KOPT-K1 (cell line): ENCODE results near the gene SMARCC2.
"Not testable (repeated sequence)": the region's sequence is repeated elsewhere in the genome, so short reads cannot be mapped to it uniquely, and the experiment has no call there.

ENCODE experiments used
- H3K27ac ChIP-seq: fragments of 200-600 bp; sonication (generic); 2 replicates; pipeline ENCODE4 v1.5.1; 2016; ENCODE audit warnings: antibody characterized with exemption, mild to moderate bottlenecking, low read depth, low read length; ENCODE audit not compliant: poor library complexity, severe bottlenecking
- H3K36me3 ChIP-seq: fragments of 200-600 bp; sonication (generic); 2 replicates; pipeline ENCODE4 v1.5.1; 2017; ENCODE audit warnings: antibody characterized with exemption, mild to moderate bottlenecking, low read length, moderate library complexity; ENCODE audit not compliant: insufficient read depth
- H3K9me3 ChIP-seq: fragments of 200-600 bp; sonication (generic); 2 replicates; pipeline ENCODE4 v1.5.1; 2017; ENCODE audit warnings: antibody characterized with exemption, low read length, mild to moderate bottlenecking; ENCODE audit not compliant: insufficient read depth, poor library complexity, severe bottlenecking

Gene SMARCC2

DNA sequence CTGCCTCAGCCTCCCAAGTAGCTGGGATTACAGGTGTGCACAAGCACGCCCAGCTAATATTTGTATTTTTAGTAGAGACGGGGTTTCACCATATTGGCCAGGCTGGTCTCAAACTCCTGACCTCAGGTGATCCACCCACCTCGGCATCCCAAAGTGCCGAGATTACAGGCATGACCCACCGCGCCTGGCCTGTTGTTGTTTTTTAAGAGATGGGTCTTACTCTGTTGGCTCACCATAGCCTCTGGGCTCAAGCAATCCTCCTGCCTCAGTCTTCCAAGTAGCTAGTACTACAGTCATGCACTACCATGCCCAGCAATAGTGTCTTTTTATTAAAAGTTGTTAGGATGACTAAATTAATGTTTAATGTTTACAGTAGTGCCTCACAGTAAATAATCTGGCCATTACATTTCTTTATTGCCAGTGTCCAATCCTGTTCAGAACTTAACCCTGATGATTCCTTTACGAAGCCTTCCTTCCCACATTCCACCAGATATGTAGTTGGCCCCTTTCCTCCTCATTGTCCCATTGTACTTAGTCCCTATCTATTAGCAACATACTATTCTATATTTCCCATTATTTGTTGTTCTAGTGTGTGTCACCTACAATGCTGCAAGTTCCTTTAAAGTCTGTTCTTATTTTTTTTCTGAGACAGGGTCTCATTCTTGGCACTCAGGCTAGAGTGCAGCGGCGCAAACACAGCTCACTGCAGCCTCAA, 8.8 kb upstream of the SMARCC2 start:
- Histone ChIP-seq H3K9me3 (no peaks in the 10 kb centered on the region), H3K36me3 (no peaks in the 10 kb centered on the region), H3K27ac (no peak overlapping the region)

DNA sequence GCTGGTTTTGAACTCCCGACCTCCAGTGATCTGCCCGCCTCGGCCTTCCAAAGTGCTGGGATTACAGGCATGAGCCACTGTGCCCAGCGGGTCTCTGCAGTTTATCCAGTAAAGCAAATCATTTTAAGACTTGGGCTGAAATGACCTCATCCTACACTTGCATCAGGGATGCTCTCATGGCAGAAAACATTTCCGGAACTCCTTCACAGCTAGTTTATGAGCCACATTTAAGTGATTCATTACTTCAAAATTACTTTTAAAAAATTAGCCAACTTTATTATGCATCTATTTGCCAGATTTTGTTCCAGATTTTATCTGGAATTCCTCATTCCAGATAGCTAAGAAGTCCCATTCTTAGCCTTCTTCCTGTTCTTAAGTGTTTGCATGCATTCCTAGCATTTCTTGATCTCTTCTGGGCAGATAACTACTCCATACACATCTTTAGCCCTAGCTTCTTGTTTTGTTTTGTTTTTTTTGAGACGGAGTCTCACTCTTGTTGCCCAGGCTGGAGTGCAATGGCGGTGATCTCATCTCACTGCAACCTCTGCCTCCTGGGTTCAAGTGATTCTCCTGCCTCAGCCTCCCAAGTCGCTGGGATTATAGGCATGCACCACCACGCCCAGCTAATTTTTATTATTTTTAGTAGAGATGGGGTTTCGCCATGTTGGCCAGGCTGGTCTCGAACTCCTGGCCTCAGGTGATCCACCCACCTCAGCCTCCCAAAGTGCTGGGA, 7.7 kb upstream of the SMARCC2 start:
- not testable (repeated sequence) for H3K36me3 ChIP-seq, H3K9me3 ChIP-seq, H3K27ac ChIP-seq

DNA sequence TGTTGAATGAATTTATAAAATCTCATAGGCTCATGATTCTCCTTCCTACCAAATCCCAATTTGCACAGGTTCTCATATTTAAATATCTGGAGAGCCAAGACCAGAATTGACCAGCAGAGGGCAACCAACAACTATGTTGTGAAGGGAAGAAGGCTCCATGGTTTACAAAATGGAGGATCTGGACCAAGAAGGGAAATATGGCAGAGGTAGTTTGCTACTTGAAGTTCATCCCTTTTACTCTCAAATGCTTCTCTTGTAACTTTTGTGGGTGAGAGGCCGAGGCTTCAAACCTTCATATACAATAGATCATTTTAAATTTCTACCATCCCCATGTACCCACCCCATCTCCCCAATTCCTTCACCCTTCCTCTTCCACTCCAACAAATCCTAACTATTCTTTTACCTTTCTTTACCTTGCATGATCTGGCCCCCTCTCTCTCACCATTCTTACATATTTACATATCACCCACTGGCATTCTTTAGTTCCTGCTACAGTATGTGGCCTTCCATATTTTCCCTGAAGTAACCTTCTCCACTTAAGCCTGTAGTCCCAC, 3.8 kb upstream of the SMARCC2 start:
- H3K27ac ChIP-seq: peak overlapping the region; percentile 18
- H3K36me3 ChIP-seq: no peaks in the 10 kb centered on the region
- no peaks in the 10 kb centered on the region for H3K9me3 ChIP-seq

DNA sequence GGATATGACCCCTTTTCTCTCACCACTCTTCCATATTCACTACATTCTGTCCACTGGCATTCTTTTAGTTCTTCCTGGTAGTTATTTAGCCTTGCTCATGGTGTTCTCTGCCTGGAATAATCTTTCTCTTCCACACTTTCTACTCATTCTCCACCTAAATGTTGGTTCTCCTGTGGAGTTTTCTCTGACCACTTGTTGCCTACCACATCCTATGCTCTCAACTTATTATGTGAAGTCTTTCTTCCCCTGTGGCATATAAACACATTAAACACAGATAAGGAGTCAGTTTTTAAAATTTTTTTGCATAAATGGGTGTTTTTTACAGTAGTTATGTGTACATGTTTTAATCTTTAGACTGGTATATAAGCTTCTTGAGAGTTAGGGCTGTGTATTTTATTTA, 3.3 kb upstream of the SMARCC2 start:
- Histone ChIP-seq H3K9me3 (no peaks in the 10 kb centered on the region), H3K36me3 (peaks cover 5% of the 10 kb centered on the region; the same call in 1 of the 2 replicates), H3K27ac (no peak overlapping the region)

DNA sequence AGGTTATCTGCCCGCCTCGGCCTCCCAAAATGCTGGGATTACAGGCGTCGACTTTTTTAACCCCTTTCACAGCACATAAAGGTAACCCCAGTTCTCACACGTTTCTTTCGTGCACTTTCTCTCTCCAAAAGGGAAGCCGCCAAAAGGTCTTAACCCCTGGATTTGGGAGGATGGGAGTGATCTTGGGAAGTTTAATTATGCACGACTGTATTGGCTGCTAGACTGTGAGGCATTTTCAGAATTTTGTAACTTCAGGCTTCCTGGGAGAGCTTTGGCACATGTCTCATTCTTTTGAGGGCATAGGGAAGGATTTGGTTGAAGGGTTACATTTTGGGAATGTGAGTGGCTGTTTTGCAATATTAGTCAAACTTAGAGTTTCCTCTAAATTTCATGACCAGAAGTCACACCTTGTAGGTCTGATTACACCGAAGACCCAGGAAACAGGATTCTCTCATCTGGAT, 1.4 kb upstream of the SMARCC2 start:
- H3K9me3 ChIP-seq: no peaks in the 10 kb centered on the region
- H3K27ac ChIP-seq: peak overlapping the region; percentile 78
- H3K36me3 ChIP-seq: peaks cover 24% of the 10 kb centered on the region

DNA sequence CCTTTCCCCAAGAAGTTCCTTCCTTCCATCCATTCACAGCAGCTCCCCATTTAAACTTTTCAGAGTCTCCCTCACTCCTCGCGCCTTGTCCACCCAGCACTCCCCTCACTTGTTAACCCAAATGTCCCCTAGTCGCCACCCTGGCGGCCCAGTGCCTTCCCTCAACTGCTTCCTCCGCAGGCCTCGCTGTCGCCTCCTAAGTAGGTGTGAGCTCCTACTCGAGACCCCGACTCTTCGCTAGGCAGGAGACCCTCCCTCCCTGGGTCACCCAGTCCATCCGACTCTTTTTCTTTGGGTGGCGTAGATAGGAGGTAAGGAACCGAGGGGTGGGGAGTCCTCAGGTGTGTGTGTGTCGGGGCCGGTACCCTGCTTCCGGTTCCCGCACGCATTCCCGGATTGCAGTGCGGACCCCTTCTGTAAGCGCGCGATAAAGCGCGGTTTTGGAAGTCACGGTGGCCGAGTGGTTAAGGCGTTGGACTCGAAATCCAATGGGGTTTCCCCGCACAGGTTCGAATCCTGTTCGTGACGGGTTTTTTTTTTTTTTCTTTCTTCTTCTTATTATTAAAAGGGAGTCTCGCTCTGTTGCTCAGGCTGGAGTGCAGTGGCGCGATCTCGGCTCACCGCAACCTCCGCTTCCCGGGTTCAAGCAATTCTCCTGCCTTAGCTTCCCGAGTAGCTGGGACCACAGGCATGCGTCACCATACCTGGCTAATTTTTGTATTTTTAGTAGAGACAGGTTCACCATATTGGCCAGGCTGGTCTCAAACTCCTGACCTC, 823 bp upstream of the SMARCC2 start:
- Histone ChIP-seq H3K9me3 (no peaks in the 10 kb centered on the region), H3K36me3 (peaks cover 30% of the 10 kb centered on the region), H3K27ac (peak overlapping the region; percentile 78)

DNA sequence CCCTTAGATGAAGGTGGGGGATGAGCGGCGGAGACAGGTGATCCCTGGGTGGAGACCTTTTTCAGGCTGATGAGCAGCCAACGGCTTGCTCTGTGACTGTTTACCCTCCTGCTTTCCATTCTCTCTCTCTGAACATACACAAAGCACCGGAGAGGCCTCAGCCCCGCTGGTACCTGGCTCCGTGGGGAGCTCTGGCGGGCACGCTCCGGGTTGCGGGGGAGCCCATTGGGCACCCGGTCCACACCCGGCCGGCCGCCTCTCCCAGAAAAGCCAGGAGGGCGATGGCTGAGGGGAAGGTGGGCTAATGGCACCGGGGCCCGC, 545 bp downstream of the SMARCC2 start:
- Histone ChIP-seq H3K36me3 (peaks cover 44% of the 10 kb centered on the region), H3K9me3 (no peaks in the 10 kb centered on the region), H3K27ac (peak overlapping the region; percentile 78)

DNA sequence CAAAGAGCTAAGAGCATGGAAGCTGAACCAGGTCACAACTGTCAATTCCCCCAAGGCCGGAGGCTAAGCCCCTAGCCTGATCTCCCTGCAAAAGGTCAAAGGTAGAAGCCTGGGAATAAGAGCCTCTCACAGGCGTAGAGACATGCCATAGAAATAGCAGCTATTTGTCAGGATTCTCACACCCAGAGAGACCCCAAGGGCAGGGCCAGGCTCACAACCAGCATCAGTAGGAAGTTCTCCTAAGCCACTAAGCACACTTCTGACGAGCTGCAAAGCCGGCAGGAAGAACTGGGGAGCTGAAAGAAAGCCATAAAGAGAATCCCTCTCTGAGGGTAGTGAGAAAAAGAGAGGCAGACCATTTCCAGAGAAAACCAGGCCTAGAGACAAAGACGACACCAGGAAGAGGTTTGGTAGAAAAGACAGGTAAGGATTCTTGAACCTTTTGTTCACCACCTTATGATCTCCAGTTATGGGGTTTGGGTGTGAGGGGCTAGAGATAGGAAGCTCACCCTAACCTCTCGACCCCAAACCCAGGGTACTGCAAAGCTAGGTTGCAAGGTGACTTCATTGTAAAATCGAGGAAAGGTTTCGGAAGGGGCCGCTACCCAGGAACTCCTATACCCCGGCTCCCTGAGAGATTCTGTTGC, 1.0 kb downstream of the SMARCC2 start:
- Histone ChIP-seq H3K9me3 (no peaks in the 10 kb centered on the region), H3K27ac (peak overlapping the region; percentile 78), H3K36me3 (peaks cover 48% of the 10 kb centered on the region)

DNA sequence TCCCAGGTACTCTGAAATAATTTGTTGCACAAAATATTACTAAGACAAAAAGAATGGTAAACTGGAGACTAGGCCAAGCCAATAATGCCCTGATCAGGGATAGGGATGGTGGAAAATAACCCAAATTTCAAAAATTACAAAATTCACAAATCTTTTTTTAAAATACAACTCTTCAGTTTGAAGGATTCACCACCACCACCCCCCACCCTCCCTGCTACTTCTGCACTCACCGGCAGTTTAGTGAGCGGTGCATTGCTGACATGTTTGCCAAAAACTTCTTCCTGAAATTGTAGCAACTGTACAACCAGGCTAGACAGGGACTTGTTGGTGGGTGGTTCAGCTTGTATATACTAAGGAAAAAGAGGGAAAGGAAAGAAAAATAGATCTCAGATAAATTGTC, 2.3 kb downstream of the SMARCC2 start:
- Histone ChIP-seq H3K36me3 (peaks cover 61% of the 10 kb centered on the region), H3K27ac (no peak overlapping the region), H3K9me3 (no peaks in the 10 kb centered on the region)

DNA sequence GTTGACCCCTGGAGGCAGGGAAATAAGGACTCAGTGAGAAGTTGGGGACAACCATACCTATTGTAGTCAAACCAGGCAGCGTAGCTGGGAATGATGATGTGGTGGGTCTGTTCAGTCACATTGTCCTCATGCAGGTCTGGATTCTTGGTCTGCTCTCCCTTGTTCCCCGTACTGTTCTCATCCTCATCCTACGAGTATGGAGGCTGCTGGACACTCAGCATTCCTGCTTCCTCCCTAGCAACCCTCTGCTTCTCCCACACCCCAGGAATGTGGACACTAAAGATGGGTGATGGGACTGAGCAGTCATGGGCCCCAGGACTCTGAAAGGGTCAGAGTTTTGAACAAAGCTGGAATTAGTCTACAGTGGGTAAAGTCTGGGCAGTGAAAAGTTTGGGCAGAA, 10.9 kb downstream of the SMARCC2 start:
- H3K9me3 ChIP-seq: no peaks in the 10 kb centered on the region
- no peak overlapping the region for H3K27ac ChIP-seq
- H3K36me3 ChIP-seq: peaks cover 97% of the 10 kb centered on the region

DNA sequence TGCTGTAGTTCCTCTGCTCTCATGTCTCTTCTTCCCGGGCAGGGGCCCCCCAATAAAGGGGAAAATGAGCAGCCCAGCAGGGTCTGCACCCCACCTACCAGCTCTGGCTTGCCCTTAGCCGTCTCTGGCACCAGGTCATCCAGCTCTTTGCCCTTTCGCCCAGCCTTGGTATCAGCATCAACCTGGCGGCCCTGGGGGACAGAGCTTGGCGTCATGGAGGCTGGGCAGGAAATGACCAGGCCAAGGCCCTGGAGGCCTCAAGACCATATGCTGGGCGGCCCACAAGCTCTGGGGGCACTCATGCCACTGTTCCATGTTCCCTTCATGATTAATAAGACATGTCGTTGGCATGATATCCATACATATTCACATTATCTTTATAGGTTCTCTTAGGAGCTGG, 16.4 kb downstream of the SMARCC2 start:
- Histone ChIP-seq H3K27ac (no peak overlapping the region), H3K36me3 (peaks cover 99% of the 10 kb centered on the region), H3K9me3 (no peaks in the 10 kb centered on the region)

DNA sequence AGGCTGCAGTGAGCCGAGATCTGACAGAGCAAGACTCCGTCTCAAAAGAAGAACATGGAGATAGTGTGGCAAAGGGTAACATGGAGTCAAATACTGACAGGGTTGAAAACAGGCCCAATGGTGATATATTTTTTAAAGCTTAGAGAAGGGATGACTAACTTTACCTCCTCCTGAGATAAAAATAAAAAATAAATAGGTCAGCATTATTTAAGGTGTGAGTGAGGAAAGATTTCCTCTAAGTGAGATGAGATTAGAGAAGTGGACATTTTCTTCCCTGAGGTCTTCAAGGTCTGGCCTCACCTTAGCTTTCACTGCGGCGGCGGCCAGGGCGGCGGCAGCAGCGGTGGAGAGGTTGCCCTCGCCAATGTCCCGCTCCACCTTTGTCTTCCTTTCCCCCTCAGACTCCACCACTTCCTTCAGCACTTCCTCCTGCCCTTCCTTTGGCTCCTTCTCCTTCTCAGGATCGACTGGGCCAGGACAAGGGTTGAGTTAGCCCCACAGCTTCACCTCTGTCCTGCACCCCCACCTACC, 20.0 kb downstream of the SMARCC2 start:
- Histone ChIP-seq H3K9me3 (no peaks in the 10 kb centered on the region), H3K27ac (no peak overlapping the region), H3K36me3 (peaks cover 99% of the 10 kb centered on the region)

DNA sequence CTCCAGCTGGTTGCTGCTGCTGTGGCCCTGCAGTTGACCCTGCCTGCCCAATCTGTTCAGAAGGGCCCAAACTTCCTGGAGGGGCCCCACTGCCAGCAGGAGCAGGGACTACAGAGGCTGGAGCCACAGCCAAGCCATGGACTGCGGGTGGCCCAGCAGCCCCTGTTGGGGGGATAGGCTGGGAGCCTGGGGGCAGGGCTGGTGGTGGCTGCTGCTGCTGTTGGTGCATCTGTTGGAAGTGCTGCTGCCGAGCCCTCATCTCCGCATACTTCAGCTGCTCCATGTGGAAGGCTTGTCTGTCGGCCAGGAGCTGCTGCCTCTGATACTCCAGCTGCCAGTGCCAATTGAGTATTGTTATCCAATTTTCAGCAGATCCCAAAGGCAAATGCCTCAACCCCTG, 23.9 kb downstream of the SMARCC2 start:
- no peaks in the 10 kb centered on the region for H3K9me3 ChIP-seq
- H3K27ac ChIP-seq: no peak overlapping the region
- peaks cover 99% of the 10 kb centered on the region for H3K36me3 ChIP-seq

DNA sequence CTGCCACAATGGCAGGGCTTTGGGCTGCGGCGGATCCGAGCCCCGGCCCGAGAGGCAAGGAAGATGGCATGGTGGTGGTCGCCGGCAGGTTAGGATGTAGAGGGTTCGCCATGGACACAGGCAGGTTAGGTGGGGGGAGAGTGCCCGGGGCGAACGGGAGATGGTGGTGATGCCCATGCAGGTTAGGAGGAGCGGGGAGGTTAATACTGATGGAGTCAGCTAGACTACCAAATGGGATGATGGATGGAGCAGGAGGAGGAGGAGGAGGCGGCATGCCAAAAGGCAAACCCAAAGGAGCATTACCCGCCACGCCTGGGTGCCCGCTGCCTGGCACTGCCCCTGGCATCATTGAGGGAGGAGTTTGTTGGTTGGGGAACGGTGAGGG, 24.9 kb downstream of the SMARCC2 start:
- Histone ChIP-seq H3K27ac (no peak overlapping the region), H3K36me3 (peaks cover 99% of the 10 kb centered on the region), H3K9me3 (no peaks in the 10 kb centered on the region)
